Liver (tissue), 3 donors: Measurements from ENCODE around the gene ALDH1A2.

Experiments used
- CTCF ChIP-seq: fragments of 150-350 bp; IDR thresholded peaks from 2 replicates; pipeline ENCODE4 v1.5.1; 2017; ENCODE audit warnings: improper control_type of control experiment, low read depth, low read length; ENCODE audit not compliant: missing input control
- JUND ChIP-seq, 2 donors: IDR thresholded peaks; 2 replicates each; pipeline ENCODE4 v1.6.1; 2016; ENCODE audit warnings: antibody characterized with exemption in 2 of 2
- donor health status: healthy.
- donor health status: healthy.

- TF ChIP-seq CTCF, result no peak
- no peak for TF ChIP-seq JUND (IDR thresholded peaks at IDR 0.05)
Measured at GRCh38 chr15:58040150-58040549, 25.4 kb downstream of the ALDH1A2 start.
